ENCODE results near the gene TUBGCP2.

- no peak for TF ChIP-seq POLR2A (IDR thresholded peaks at IDR 0.05; ENCODE audit: low read length)
- TF ChIP-seq GATA1 (IDR thresholded peaks at IDR 0.05; ENCODE audit: low read depth, low read length): no peak
Observed at GRCh38 chr10:133295426-133296320, 13.0 kb downstream of the TUBGCP2 start.

Measured in erythroblast (primary cell).